VCaP (cell line): ENCODE measurements around the gene GFPT2.

Experiments
- H3K27ac ChIP-seq: fragments of 450-650 bp; 2 replicates; pipeline ENCODE4 v1.5.1; 2017
- TF ChIP-seq, protein P1 (sequence below): fragments of 450-650 bp; conservative IDR thresholded peaks from 2 replicates; pipeline ENCODE4 v1.5.1; 2017; ENCODE audit warnings: mild to moderate bottlenecking, moderate library complexity

The GFPT2 gene

DNA sequence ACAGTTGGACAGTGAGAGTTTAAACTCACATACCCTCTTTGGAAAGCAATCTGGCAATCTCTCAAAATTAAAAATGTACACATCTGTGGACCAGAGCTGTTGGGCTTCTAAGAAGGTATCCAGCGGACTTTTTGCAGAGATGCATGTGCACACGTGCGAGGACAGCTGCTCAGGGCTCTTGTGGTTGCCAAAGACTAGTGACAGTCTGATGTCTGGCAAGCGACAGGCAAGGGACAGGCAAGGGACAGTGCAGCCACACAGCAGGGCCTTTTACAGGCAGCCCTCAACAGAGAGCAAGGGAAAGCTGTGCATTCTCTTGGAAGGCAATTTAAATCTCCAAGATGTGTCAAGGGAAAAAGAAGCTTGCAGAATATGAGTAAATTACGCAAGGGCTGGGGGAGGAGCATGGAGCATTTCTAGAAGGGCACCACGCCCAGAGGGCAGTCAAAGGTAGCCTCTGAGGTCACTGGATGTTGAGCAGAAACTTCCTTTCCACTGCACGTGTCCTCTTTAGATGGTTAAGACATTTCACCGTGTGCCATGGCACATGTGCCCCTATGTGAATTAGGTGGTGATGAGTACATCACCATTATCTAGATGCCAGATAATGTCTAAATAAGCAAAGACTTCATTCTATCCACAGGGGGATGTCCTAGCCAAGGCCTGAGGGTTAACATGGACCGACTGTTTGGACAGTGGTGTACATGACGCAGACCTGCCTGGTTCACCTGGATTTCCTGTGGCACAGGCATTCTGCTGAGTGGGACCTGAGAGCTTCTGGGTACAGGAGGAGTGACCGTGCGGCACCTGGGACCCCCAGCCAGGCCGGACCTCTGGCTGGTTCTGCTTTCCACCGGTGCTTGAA, 9.1 kb downstream of the GFPT2 start:
- TF ChIP-seq, protein P1, sequence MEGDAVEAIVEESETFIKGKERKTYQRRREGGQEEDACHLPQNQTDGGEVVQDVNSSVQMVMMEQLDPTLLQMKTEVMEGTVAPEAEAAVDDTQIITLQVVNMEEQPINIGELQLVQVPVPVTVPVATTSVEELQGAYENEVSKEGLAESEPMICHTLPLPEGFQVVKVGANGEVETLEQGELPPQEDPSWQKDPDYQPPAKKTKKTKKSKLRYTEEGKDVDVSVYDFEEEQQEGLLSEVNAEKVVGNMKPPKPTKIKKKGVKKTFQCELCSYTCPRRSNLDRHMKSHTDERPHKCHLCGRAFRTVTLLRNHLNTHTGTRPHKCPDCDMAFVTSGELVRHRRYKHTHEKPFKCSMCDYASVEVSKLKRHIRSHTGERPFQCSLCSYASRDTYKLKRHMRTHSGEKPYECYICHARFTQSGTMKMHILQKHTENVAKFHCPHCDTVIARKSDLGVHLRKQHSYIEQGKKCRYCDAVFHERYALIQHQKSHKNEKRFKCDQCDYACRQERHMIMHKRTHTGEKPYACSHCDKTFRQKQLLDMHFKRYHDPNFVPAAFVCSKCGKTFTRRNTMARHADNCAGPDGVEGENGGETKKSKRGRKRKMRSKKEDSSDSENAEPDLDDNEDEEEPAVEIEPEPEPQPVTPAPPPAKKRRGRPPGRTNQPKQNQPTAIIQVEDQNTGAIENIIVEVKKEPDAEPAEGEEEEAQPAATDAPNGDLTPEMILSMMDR, result no peak
- H3K27ac ChIP-seq, result no peak overlapping the region

DNA sequence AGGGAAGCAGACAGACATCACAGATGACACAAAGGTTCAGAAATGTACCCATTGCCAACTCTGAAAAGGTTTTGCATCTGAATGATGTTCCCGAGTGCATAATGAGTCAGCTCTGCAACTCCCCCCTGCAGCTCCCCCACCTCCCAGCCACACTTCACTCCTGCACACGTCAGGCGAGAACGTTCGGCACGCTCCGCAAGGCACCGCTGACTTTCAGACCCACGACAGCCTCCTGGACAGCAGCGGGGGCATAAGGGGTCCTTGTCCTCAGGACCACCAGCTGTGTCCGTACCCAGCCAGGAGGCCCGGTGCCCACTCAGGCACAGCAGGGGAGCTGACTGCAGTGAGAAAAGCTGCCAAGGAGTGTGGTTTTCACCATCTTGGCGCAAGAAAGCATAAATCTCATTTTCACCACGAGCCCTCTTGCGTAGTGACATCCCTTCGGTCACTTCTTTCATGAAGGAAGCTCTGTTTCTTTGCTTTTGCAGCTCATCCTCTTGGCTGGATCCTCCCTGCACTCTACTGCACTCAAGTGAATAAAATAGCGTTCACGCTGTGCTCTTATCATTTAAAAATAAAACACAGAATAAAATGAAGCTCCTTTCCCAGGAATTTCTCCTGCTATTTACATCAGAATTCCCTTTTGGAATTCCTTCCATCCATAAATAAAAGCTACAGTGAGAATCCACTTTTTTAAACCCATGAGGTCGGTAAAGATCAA, 9.9 kb downstream of the GFPT2 start:
- TF ChIP-seq, protein P1, result no peak
- H3K27ac ChIP-seq, result no peak overlapping the region

DNA sequence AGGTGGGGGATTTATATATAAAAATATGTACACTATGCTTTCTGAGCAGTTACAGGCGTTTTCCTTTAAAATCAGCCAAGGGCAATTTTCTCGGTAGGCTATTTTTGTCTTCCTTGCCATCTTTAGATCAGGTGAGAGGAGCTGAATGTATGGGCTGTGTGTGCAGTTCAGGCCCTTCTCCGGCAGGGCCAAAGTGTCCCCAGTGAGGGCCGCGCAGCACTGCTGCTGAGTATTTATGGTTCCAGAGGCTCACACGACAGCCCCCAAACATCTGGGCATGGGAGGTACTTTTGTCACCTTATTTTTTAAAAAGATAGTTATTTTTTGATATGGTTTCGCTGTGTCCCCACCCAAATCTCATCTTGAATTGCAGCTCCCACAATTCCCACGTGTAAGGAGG, 11.5 kb downstream of the GFPT2 start:
- no peak overlapping the region for H3K27ac ChIP-seq
- TF ChIP-seq, protein P1, result no peak

DNA sequence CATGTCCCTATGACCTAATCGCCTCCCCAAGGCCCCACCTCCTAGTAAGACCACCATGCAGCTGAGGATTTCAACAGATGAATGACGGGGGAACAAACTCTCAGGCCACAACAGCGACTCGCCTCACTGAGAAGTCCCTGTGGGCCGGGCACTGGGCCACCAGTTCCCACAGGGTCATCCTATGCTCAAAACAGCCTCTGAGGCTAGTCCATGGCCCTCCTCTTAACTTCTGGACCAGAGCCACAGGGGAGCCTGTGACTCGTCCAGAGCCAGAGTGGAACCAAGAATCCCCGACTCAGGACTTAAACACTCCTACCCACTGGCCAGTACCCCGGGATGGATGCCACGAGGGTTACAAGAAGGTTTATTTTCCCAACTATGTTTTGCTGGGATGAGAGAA, 12.3 kb downstream of the GFPT2 start:
- no peak overlapping the region for H3K27ac ChIP-seq
- TF ChIP-seq, protein P1, result no peak

DNA sequence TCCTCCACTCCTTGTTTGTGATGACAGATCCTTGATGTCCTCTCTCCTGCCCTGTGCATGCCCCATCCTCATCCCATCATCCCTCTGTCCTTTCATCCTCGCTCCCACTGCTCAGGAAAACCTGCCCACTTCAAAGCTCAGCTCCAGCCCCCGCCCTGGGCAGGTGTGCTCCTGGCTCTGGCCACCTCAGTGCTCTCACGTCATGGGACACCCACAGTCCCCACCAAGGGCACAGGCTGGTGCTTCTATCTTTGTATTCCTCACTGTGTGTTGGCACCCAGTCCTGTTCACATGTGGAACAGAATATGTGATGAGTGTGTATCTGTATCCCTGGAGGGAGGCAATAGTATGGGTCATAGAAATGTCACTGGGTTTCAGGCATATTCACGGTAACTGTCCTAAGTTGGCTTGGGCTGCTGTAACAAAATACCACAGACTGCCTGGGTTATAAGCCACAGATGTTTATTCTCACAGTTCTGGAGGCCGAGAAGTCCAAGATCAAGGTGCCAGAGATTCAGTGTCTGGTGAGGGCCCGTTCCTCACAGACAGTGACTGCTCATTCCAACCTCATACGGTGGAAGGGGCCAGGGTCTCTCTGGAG, 13.5 kb downstream of the GFPT2 start:
- TF ChIP-seq, protein P1, result no peak
- no peak overlapping the region for H3K27ac ChIP-seq

DNA sequence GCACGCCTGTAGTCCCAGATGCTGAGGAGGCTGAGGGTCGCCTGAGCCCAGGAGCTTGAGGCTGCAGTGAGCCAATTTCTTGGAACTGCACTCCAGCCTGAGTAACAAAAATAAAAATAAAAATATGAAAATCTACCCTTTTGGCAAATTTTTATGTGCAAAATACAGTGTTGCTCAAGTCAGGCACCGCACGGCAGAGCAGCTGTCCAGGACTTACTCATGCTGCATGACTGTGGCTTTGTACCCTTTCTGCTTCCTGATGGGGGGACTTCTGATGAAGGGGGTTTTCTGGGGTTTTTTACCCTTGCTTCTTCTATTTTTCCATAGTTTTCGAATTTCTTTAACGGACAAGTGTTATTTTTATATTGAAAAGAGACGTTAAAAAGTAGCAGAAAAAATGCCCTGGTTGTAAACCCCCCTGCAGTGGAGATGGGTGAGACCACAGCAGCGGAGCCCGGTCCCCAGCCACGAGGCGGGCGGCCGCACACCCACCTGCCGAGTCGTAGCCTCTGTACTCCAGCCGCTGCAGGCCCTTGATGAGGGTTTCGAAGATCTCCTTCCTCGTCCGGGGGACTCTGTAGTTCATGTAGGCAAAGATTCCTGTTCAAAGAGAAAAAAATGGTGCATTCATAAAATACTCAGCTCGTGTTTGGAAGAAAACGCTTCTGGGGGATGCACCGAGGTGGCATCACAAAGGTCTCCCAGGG, 15.0 kb downstream of the GFPT2 start:
- H3K27ac ChIP-seq, result no peak overlapping the region
- TF ChIP-seq, protein P1, result no peak
